HG02884 (cell line): Measurements from ENCODE around the gene SLC9A7.

Source experiments
- ATAC-seq: cut with Tn5 transposase; IDR thresholded peaks from one replicate; pipeline ENCODE4 v1.9.1; 2021; ENCODE audit warnings: mild to moderate bottlenecking, moderate library complexity; ENCODE audit not compliant: unreplicated experiment

Gene SLC9A7

DNA sequence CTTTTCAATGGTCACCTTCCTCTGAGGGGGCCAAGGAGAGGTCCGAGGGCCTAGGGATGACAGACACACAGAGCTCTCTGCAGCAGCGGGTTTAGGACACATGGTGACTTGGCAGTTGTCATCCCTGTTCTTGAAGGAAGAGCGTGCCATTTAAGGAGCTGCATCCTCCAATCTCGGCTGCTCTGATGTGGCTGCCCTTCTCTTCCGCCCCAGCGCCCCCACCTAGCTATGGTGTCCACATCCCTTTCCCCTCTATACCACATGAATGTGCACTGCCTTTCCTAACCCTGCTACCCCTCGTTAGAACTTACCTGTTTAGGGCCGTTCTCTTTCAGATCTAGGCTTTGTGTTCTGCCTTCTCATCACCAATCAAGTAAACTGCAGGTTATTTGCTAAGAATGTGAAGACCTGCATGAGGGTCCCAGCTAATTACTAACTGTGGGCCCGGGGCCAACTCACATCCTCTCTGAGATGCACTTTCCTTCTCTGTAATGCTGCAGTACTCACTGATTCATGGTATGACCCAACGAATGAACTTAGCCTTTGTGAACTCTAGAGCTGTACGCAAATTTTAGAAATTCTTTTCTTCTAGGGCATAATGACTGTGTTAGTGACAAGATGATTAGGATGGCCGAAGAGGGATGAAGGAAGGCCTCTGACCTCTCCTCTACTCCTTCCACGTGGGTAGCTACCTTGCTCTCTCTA lies 147.1 kb downstream of the SLC9A7 start:
- ATAC-seq = no peak

DNA sequence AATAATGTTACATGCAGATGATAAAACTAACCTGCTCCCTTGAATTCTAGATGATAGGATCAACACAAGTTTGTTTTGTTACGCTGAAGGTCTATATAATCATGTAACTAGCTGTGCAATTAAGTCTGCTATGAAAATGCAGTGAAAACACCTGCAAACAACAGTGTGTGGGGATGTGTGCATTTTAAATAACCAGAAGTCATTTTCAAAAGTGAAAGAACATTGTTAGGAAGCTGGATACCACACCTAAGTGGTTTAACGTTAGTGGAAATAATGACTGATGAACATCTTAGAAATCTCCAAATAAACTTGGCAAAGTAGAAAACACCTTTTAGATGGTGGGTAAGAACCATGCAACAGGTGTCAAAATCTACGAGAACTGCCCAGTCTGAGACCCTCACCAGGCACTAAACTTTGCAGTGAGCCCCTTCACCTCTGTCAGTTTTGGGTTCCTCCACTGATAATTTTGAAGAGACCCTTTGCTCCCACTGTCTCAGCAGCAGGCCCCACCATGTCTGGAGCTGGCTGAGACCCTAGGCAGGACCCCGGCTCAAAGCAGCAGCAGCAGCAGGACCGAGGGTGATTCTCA lies 148.8 kb downstream of the SLC9A7 start:
- ATAC-seq = no peak

DNA sequence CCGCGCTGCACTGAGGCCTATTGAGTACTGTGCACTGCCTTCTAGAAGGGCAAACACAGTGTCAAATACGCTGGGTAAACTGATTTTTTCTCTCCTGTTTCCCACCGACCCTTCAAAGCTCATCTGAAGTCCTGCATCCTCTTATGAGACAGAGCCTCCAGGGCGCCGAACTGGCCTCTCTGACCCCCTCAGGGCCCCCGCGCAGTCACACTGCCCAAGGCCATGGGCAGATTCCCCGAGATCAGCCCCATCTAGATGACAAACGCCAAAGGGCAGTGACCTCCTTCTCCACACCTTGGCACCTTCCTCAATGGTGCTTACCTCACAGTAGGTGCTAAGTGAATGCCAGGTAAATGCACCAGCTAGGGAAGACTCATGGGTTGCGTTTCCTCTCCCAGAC lies 151.0 kb downstream of the SLC9A7 start:
- no peak for ATAC-seq

DNA sequence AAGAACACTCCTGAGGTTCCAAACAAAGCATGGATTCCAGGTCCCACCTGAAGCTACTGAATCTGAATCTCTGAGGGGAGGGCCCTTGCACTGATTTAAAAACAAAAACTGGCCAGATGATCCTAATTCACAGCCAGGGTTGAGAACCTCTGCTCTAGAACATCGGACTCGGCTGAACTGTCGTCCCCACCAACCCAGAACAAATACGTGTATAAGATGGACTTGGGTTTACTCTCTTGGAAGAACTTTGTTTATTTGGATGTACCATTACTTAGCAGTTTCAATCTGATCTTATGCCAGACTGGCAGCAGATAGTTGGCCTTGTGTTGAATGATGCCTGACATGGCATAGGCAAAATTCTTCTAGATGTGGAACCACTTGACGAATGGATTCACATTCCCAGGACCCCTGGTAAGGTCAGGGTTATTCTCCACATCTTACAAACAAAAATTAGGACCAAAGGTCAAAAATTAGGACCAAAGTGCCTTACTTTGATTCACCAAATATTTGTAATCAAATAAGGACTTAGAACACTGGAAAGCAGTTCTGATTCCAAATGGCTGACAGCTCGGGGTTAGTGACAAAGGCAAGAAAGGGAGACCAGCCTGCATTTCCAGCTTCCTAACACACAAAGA lies 156.3 kb downstream of the SLC9A7 start:
- ATAC-seq = no peak

DNA sequence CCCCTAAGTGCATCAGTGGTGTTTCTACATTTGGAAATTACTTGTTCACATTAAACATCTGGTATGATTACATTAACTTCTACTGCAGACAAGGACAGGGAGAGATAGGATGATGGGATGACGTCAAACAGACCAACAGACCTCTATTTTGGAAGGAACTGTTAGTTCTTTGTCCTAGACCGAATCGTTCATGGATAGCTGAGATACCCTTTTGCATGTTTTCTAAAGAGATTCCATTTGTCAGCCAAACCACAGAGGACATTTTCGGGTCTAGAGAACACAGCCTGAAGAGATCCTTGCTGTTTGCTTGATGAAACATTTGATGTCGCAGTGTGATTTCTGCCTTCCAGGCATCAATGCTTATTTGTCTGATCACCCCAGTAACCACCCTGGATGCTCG lies 157.6 kb downstream of the SLC9A7 start:
- no peak for ATAC-seq

DNA sequence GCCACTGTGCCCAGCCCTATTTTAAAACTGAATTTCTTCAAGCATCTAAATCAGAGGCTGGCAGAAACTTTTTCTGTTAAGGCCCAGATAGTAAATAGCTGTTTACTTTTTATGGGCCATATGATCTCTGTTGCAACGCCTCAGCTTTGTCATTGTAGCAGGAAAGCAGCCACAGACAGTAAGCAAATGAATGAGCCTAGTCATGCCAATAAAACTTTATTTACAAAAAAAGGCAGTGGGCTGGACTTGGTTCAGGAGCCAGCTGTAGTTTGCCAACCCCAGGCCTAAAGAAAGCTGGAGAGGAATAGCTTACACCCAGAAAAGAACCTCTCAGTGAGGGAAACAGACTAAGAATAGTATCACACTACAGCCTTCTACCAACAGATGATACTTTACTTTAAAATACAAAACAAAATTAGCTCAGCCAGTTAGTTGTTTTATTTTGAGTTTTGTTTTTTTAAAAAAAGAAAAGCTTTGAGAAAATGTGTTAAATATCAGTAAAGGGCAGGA lies 159.8 kb downstream of the SLC9A7 start:
- ATAC-seq = no peak

DNA sequence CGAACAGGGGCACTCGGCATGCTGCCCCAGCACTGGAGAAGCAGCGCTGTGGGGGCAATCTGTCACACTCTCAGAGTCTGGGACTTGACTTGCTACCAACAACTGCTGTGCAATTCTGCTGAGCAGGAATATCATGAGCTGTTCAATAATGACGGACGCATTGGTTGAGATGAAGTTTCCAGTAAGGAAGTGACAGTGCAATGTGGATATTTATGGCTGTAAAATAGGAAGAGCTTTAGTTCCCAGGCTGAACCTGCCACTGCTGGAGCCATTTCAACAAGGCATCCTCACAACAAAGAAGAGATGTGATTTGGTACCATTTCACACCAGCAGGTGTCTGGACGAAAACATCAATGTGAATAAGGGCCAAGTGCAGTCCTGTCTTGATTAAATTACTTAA lies 161.1 kb downstream of the SLC9A7 start:
- ATAC-seq = no peak

DNA sequence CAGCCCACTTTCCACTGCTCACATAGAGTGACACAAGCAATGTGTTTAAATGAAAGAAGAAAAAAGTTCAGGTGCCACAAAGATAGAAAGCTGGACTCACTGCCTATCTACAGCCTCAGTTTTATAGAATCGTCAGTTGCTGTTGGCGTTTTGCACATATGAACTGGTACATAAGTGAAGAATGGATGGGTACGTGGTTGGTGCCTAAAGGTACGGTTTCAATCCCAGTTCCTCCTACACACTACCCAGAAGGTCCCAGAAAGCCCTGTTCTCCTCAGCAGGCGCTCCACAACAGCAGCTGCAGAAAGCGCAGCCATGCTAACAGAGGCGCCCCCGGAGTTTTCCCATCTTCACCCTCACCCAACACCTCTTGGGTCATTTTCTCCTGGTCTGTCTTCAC lies 161.7 kb downstream of the SLC9A7 start:
- no peak for ATAC-seq

DNA sequence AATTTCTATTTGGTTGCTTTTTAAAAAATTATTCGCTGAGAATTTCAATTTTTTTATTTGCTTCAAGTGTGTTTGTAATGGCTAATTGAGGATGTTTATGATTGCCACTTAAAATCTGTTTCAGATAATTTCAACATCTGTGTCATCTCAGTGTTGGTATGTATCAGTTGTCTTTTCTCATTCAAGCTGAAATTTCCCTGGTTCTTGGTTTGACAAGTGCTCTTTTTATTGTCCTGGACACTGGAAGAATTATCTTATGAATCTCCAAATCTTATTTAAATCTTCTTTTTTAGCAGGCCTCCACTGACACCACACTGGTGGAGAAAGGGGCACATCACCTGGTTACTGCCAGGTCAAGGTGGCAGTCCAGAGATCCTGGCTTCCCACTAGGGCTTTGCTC lies 163.8 kb downstream of the SLC9A7 start:
- no peak for ATAC-seq

DNA sequence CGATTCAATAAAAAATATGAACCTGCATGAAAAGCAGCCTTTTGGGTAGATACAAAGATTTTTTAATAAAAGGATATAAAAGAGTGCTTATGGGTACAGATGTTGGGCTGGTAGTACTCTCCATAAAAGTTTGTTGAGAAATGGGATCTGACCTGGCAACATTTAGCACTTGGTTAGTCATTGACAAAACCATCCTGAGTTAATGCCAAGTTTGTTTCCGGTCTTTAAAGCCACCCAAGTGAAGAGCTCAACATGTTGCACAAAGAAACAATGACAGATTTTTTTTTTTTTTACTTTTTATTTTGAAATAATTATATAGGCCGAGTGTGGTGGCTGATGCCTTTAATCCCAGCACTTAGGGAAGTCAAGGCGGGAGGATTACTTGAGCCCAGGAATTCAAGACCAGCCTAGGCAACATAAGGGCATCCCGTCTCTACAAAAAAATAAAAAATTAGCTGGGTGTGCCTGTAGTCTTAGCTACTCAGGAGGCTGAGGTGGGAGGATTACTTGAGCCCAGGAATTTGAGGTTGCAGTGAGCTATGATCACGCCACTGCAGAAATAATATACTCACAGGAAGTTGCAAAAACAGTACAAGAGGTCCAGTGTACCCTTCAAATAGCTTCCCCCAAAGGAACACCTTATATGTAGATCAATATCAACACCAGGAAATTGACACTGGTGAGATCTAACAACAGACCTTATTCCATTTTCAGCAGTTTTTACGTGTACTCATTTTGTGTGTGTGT lies 168.8 kb downstream of the SLC9A7 start:
- no peak for ATAC-seq

DNA sequence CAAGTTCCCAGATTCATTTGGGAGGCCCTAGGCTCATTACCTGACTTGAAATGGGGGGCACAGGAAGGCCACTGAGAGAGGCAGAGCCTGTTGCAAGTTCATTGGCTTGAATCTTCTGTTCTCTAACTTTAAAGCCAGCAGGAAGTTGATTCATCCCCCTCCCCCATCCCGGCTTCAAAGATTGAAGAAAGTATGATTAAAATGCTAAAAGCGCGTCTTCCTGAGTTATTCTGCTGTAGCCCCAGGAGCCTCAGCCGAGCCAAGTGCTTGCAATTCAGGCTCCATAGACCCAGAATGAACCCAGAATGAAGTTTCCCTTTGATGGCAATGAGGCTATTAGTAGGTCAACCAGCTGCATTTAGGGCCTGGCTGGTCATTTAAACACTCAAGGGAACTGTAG lies 170.7 kb downstream of the SLC9A7 start:
- ATAC-seq = no peak

DNA sequence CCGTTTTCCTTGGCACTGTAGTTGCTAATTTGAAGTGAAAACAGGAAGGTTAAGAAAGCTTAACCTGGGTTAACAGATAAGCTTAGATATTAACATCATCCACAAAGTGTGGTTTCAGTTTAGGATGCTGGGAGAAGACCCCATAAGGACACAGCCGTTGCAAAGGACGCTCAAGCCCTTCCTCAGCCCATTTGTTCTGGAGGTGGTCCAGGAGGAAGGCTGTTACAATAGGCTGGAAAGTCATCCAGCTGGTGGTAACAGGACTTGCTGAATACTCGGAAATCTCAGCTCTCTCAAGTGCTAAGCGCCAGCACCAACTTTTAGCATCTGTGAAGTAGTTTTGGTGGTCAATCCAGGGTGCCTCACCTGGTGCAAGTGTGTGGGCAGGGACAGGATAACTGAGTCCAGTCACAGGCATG lies 171.2 kb downstream of the SLC9A7 start:
- no peak for ATAC-seq

DNA sequence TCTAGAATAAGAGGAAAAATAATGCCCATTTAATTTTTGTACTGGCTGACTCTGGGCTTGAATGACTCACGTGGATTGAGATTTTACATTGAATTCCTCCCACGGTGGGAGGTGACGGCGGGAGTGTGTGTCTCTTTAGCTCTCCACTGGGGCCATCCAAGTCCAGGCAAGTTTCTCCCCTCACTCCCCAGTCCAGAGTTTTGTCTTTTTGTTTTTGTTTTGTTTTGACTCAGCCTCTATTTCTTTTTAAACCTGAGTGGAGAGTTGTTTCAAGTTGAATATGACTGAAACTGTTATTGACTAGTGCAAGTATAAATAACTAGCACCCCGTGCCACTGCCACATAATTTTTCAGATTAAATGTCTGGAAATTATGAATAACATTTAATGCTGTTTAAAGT lies 171.8 kb downstream of the SLC9A7 start:
- ATAC-seq = no peak

DNA sequence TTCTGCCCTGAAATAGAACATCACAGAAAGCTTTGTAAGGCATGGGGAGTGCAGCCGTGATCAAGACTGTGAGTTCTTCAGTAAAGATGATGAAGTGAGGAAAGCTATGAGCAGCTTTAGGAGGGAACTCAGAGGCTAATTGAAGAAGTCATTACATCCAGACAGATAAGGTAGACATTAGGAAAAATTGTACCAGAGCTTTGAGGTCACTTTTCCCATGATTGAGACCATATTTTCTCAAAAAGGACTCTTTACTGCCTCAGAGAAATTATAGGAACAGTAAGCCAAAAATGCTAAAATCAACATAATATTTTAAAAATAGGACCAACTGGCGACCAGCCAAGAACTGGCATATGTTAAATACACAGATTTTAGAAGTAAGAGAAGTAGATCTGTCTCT lies 174.2 kb downstream of the SLC9A7 start:
- no peak for ATAC-seq

DNA sequence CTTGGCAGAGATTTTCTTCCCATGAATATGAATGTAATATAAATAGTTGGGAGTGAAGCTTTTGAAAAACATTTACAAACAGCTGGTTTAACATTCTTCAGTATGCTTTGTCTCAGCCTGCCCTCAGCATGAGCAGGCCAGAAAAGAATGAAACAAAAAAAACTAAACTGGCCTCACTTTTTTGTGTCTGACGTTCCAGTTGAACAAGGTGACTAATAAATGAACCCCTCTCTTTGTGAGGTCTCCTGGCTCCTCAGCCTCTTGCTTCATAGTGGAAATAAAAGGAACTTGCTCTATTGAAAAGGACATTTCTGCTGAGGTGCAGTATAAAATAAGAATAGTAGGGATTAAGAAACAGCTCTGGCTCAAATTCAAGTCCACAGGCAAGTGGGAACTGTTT lies 176.0 kb downstream of the SLC9A7 start:
- ATAC-seq = no peak

DNA sequence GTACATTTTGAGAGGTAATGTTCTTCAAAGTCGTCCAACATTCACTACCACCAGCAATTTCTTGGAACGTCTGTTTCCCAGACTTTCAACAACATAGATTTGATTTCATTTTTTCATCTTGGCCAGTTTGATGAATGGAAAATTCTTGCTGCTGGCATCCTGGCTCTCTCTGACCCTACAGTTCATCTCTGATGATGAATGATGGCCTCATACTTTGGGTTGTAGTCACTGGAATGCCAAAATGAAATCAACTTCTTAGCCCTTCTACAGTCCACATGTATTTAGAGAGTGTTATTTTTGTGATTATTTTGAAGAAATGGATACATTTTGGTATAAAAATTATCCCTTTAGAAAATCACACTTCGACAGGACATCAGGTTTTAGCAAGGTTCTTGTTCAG lies 176.6 kb downstream of the SLC9A7 start:
- no peak for ATAC-seq

DNA sequence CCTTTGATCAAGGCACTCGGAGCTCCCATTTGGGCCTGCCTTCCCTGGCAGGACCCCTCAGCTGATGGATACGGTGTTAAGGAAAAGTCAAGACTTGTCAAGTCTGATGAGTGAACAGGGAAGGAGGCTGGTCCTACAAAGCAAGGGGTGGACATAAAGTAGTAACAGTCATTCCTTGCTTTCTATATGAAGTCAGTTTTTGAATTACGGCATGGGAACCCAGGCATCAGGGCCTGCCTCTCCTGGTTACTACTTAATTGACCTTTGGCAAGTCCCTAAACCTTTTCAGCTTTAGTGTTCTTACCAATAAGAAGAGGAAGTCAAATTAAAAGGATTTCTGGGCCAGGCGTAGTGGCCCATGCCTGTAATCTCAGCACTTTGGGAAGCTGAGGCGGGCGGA lies 178.3 kb downstream of the SLC9A7 start:
- ATAC-seq = no peak

DNA sequence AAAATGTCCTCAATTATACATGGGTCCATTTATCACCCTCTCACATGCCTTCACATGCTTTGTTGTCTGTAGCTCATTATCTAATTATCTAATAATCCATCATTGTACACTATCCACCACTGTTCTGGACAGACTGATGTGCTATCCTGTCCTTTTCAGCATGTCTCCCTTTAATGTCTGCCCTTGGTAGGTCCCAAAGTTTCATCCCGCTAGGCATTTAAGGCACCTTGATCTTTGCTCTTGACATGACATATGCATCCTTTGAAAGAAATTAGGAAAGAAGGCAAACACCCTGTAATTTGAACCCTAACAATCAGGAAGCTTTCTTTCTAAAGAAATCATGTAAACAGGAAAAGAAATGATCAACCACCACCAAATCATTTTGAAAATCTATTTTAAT lies 179.7 kb downstream of the SLC9A7 start:
- no peak for ATAC-seq

DNA sequence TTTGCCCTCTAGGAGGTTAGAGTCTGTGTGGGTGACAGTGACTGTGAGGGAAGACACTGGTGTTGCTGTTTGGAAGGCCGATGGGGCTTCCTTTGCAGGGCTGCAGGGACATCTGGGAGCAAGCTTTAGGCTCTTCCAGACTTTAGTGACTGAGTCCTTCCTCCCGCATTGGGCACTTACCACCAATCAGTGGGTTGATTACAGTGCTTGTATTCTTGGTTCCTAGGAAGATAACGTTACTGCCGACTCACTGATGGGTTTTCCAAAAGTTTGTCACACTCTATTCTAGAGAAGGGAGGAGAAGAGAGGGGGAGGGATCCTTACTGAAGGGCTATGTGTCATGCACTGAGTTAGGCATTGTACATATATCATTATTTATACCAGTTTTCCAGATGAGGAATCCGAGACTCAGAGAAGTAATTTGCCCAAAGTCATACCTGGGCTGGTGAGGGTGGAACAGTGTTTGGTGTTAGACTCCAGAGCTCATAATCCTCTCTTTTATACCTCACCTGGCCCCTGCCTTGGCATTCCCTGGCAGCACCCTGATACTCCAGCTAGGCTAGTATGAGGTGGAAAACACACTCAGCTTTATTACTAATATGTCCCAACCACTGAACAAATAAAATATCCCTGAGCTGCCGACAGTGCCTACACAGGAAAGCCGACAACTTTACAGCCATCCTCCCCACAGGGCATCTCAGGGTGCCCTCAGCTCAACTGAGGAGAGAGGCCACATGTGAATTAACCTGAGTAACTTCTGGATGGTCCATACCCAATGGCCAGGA lies 181.5 kb downstream of the SLC9A7 start:
- ATAC-seq = no peak

DNA sequence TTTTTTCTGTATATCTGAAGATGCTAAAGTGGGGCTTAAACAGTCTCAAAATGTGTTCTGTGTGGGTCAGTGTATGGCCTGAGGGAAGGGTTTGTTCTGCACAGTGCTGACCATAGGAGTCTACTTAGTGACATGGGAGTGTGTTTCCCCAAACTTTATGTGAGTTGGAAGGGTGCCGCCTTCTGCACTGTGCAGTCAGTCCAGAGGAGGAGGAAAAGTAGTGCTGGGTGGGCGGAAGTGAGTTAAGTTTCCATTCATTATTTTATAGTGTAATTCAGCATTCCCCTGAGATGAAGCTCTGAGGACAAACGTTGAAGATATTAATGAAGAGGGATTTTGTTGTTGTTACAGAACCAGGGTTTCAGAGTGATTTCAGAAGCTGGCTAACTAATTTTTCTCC lies 182.5 kb downstream of the SLC9A7 start:
- ATAC-seq = no peak

DNA sequence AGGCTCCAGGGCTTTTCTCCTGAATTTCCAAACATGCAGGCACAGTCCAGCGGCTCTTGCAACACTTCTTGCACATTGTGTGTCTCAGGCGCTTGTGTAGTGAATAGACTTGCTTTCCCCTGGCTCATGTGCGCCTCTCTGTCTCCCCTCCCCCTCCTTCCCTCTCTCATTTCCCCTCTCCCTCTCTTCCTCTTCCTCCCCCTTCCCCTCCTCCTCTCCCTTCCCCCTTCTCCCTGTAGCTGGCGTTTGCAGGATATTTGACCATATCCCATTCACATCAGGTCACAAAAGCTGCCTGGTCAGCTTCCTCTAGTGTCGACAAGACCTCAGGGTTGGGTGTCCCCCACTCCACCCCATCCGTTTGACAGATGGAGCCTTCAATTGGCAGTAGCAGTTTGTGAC lies 182.9 kb downstream of the SLC9A7 start:
- ATAC-seq = no peak
